H9 (cell line): ENCODE measurements around the gene EPC1. TPM values are rescaled to one million over a fixed set of nuclear protein-coding genes. Genes with fewer than 3 reads are reported as not detected.

Experiments used
- DNase-seq: peaks from one replicate; pipeline ENCODE4 v3.0.0-alpha.2; 2017
- H2AFZ ChIP-seq: one replicate; pipeline ENCODE4 v1.6.1; 2013; ENCODE audit warnings: mild to moderate bottlenecking, low read length, control low read depth, moderate library complexity
- H2AK5ac ChIP-seq: 2 replicates; pipeline ENCODE4 v1.6.1; 2013; ENCODE audit warnings: low read length, control low read depth, mixed read lengths; ENCODE audit not compliant: insufficient read length
- H2BK120ac ChIP-seq: one replicate; pipeline ENCODE4 v1.6.1; 2013; ENCODE audit warnings: low read depth, mild to moderate bottlenecking, low read length, control low read depth, inconsistent platforms; ENCODE audit not compliant: poor library complexity, severe bottlenecking
- H2BK12ac ChIP-seq: 2 replicates; pipeline ENCODE4 v1.6.1; 2013; ENCODE audit warnings: low read length, control low read depth, mixed read lengths, low read depth; ENCODE audit not compliant: insufficient read length
- H2BK15ac ChIP-seq: 2 replicates; pipeline ENCODE4 v1.6.1; 2013; ENCODE audit warnings: low read depth, low read length, control low read depth
- H2BK20ac ChIP-seq: one replicate; pipeline ENCODE4 v1.6.1; 2013; ENCODE audit warnings: low read depth, mild to moderate bottlenecking, low read length, control low read depth, inconsistent platforms; ENCODE audit not compliant: poor library complexity, severe bottlenecking
- H2BK5ac ChIP-seq: 2 replicates; pipeline ENCODE4 v1.6.1; 2013; ENCODE audit warnings: low read length, control low read depth, mixed read lengths; ENCODE audit not compliant: insufficient read length
- H3K14ac ChIP-seq: 2 replicates; pipeline ENCODE4 v1.6.1; 2013; ENCODE audit warnings: low read length, control low read depth; ENCODE audit not compliant: insufficient read depth
- H3K18ac ChIP-seq: 2 replicates; pipeline ENCODE4 v1.6.1; 2013; ENCODE audit warnings: low read depth, mild to moderate bottlenecking, mixed read lengths, low read length, control low read depth; ENCODE audit not compliant: insufficient read length
- H3K23ac ChIP-seq: 2 replicates; pipeline ENCODE4 v1.6.1; 2013; ENCODE audit warnings: low read length, control low read depth, mixed read lengths, low read depth; ENCODE audit not compliant: insufficient read length
- H3K23me2 ChIP-seq: 2 replicates; pipeline ENCODE4 v1.6.1; 2013; ENCODE audit warnings: low read depth, mild to moderate bottlenecking, mixed read lengths, low read length, control low read depth; ENCODE audit not compliant: insufficient read length, poor library complexity, severe bottlenecking
- H3K27ac ChIP-seq: 2 replicates; pipeline ENCODE4 v1.5.1; 2013; ENCODE audit warnings: low read length, control low read depth, mixed read lengths, low read depth; ENCODE audit not compliant: insufficient read length
- H3K27me3 ChIP-seq: 2 replicates; pipeline ENCODE4 v1.6.1; 2013; ENCODE audit warnings: low read length, control low read depth, inconsistent platforms; ENCODE audit not compliant: insufficient read depth
- H3K4ac ChIP-seq: 2 replicates; pipeline ENCODE4 v1.6.1; 2013; ENCODE audit warnings: low read depth, mild to moderate bottlenecking, control low read depth, inconsistent platforms, low read length, moderate library complexity
- H3K4me1 ChIP-seq: 2 replicates; pipeline ENCODE4 v1.6.1; 2013; ENCODE audit warnings: low read length, control low read depth, inconsistent platforms; ENCODE audit not compliant: insufficient read depth
- H3K4me2 ChIP-seq: 2 replicates; pipeline ENCODE4 v1.6.1; 2013; ENCODE audit warnings: low read length, control low read depth, mixed read lengths; ENCODE audit not compliant: insufficient read length, insufficient read depth
- H3K56ac ChIP-seq: 2 replicates; pipeline ENCODE4 v1.6.1; 2013; ENCODE audit warnings: low read depth, mild to moderate bottlenecking, mixed read lengths, low read length, control low read depth; ENCODE audit not compliant: insufficient read length
- H3K79me1 ChIP-seq: 2 replicates; pipeline ENCODE4 v1.6.1; 2013; ENCODE audit warnings: low read depth, mild to moderate bottlenecking, moderate library complexity, low read length, control low read depth, inconsistent platforms; ENCODE audit not compliant: insufficient read depth, poor library complexity, severe bottlenecking
- H3K79me2 ChIP-seq: 2 replicates; pipeline ENCODE4 v1.6.1; 2013; ENCODE audit warnings: low read length, control low read depth, inconsistent platforms; ENCODE audit not compliant: insufficient read depth
- H3K9ac ChIP-seq: 2 replicates; pipeline ENCODE4 v1.6.1; 2013; ENCODE audit warnings: low read length, control low read depth, mixed read lengths; ENCODE audit not compliant: insufficient read length; ENCODE audit errors: extremely low read depth
- H3K9me3 ChIP-seq: one replicate; pipeline ENCODE4 v1.6.1; 2013; ENCODE audit warnings: low read depth, low read length, inconsistent platforms; ENCODE audit not compliant: control insufficient read depth
- H3T11ph ChIP-seq: one replicate; pipeline ENCODE4 v1.6.1; 2013; ENCODE audit warnings: mild to moderate bottlenecking, low read length, control low read depth, inconsistent platforms
- H4K20me1 ChIP-seq: one replicate; pipeline ENCODE4 v1.6.1; 2013; ENCODE audit not compliant: control insufficient read depth, insufficient read length, insufficient read depth
- H4K5ac ChIP-seq: 2 replicates; pipeline ENCODE4 v1.6.1; 2013; ENCODE audit warnings: low read depth, mild to moderate bottlenecking, mixed read lengths, low read length, control low read depth; ENCODE audit not compliant: insufficient read length
- H4K8ac ChIP-seq: replicated peaks from 2 replicates; pipeline ENCODE4 v1.6.1; 2013; ENCODE audit warnings: low read length, control low read depth, mixed read lengths, low read depth; ENCODE audit not compliant: insufficient read length
- H4K91ac ChIP-seq: 2 replicates; pipeline ENCODE4 v1.6.1; 2013; ENCODE audit warnings: low read depth, mild to moderate bottlenecking, moderate library complexity, mixed read lengths, low read length, control low read depth; ENCODE audit not compliant: insufficient read length
- H3K27ac Mint-ChIP-seq, 3 experiments: 2 replicates in 2 of 3; 3 replicates in 1 of 3; pipeline ENCODE4 v1.8.0; 2020 to 2021; ENCODE audit warnings: mixed read lengths in 3 of 3, mild to moderate bottlenecking in 1 of 3, moderate library complexity in 1 of 3
- H3K27me3 Mint-ChIP-seq: 2 replicates; pipeline ENCODE4 v1.8.0; 2021; ENCODE audit warnings: low read depth, mild to moderate bottlenecking, moderate library complexity, mixed read lengths
- H3K36me3 Mint-ChIP-seq, 3 experiments: 2 replicates in 2 of 3; 3 replicates in 1 of 3; pipeline ENCODE4 v1.8.0; 2020 to 2021; ENCODE audit warnings: low read depth in 3 of 3, mixed read lengths in 3 of 3; ENCODE audit not compliant: insufficient read depth in 1 of 3
- H3K4me1 Mint-ChIP-seq, 2 experiments: 2 replicates each; pipeline ENCODE4 v1.8.0; 2020; ENCODE audit warnings: mixed read lengths in 2 of 2
- H3K4me3 Mint-ChIP-seq, 2 experiments: 2 replicates in 1 of 2; 3 replicates in 1 of 2; pipeline ENCODE4 v1.8.0; 2020 to 2021; ENCODE audit warnings: mild to moderate bottlenecking in 2 of 2, mixed read lengths in 2 of 2, moderate library complexity in 1 of 2
- H3K9me3 Mint-ChIP-seq, 2 experiments: 2 replicates in 1 of 2; 3 replicates in 1 of 2; pipeline ENCODE4 v1.8.0; 2020; ENCODE audit warnings: mild to moderate bottlenecking in 2 of 2, mixed read lengths in 2 of 2, moderate library complexity in 1 of 2
- WGBS: extraction: QIAGEN DNeasy Blood & Tissue Kit; methylation state at CpG from one replicate; pipeline ENCODE4 v1.1.7; 2013; ENCODE audit warnings: missing lambda C conversion rate, low lambda C conversion rate, mixed read lengths; ENCODE audit not compliant: insufficient read length; ENCODE audit errors: extremely low coverage; 5-methylcytosine and 5-hydroxymethylcytosine counted together
- total RNA-seq: library from RNA; stranded (reverse); gene quantifications from 2 replicates; pipeline ENCODE4 v1.2.1, GENCODE V29; 2021
- TF ChIP-seq, protein P1 (sequence below): fragments of 200-600 bp; sonication (generic); conservative IDR thresholded peaks from 3 replicates; pipeline ENCODE4 v1.8.0; 2021; ENCODE audit warnings: antibody characterized with exemption, mild to moderate bottlenecking

Gene EPC1
- total RNA-seq, 1 experiment from 2014 or later = 32.5 TPM

DNA sequence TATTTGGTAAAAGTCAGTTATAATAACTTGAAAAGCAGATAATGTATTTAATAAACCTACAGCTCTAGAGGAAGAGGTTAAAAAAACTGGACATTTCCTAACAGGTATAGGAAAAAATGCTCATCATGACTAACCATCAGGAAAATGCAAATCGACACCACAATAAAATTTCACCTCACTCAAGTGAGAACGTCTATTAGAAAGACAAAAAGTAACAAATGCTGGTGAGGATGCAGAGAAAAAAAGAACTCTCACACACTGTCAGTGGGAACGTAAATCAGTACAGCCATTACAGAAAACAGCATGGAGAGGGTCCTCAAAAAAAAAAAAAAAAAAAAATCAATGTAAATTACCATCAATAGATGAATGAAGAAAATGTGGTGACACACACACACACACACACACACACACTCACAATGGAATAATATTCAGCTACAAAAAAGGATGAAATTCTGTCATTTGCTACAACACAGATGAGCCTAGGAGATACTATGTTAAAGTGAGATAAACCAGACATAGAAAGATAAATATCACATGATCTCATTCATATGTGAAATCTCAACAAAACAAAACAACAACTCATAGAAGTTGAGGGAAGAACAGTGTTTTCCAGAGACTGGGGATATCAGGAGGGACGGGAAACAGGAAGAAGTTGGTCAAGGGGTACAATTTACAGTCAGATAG is 20.1 kb downstream of the EPC1 start:
- Histone ChIP-seq H3K56ac (no peak overlapping the region), H3T11ph (no peak overlapping the region), H4K8ac (no peak overlapping the region), H3K4ac (no peak overlapping the region), H3K14ac (no peak overlapping the region), H2AFZ (no peak overlapping the region), H3K18ac (no peak overlapping the region), H2BK20ac (no peak overlapping the region), H3K9me3 (no peaks in the 10 kb centered on the region), H3K27me3 (no peaks in the 10 kb centered on the region), H4K20me1 (no peaks in the 10 kb centered on the region), H4K5ac (no peak overlapping the region), H3K27ac (no peak overlapping the region), H2BK5ac (no peak overlapping the region), H2BK120ac (no peak overlapping the region), H3K79me1 (peaks cover 4% of the 10 kb centered on the region), H3K9ac (no peak overlapping the region), H2BK15ac (no peak overlapping the region), H2AK5ac (no peak overlapping the region), H3K4me2 (no peak overlapping the region), H3K23me2 (no peaks in the 10 kb centered on the region), H4K91ac (no peak overlapping the region), H2BK12ac (no peak overlapping the region), H3K23ac (no peak overlapping the region), H3K4me1 (peaks cover 5% of the 10 kb centered on the region; the same call in 1 of the 2 replicates), H3K79me2 (peaks cover 36% of the 10 kb centered on the region; the same call in 1 of the 2 replicates)
- Mint-ChIP-seq H3K27ac (peak overlapping the region in 1 of 3 experiments; percentile 78; a peak in 2 of 7 replicates), H3K36me3 (peaks cover 1 to 5% (median 4%) of the 10 kb centered on the region in 3 experiments; a peak in 4 of 7 replicates), H3K4me1 (peaks cover 51 to 57% of the 10 kb centered on the region in 2 experiments), H3K4me3 (no peak overlapping the region; a peak in 1 of 5 replicates), H3K27me3 (no peaks in the 10 kb centered on the region; the same call in 1 of the 2 replicates), H3K9me3 (no peaks in the 10 kb centered on the region)
- WGBS = no CpG with 5 or more reads among the region's 4 CpGs
- TF ChIP-seq, protein P1, sequence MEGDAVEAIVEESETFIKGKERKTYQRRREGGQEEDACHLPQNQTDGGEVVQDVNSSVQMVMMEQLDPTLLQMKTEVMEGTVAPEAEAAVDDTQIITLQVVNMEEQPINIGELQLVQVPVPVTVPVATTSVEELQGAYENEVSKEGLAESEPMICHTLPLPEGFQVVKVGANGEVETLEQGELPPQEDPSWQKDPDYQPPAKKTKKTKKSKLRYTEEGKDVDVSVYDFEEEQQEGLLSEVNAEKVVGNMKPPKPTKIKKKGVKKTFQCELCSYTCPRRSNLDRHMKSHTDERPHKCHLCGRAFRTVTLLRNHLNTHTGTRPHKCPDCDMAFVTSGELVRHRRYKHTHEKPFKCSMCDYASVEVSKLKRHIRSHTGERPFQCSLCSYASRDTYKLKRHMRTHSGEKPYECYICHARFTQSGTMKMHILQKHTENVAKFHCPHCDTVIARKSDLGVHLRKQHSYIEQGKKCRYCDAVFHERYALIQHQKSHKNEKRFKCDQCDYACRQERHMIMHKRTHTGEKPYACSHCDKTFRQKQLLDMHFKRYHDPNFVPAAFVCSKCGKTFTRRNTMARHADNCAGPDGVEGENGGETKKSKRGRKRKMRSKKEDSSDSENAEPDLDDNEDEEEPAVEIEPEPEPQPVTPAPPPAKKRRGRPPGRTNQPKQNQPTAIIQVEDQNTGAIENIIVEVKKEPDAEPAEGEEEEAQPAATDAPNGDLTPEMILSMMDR = no peak
- no peak for DNase-seq
